ENCODE results near the gene C9orf152.

The C9orf152 gene

GRCh38 chr9:110180511-110181434, 27.2 kb downstream of the C9orf152 start:
- DNase-seq (ENCODE audit: low spot score) = no peak

DNA sequence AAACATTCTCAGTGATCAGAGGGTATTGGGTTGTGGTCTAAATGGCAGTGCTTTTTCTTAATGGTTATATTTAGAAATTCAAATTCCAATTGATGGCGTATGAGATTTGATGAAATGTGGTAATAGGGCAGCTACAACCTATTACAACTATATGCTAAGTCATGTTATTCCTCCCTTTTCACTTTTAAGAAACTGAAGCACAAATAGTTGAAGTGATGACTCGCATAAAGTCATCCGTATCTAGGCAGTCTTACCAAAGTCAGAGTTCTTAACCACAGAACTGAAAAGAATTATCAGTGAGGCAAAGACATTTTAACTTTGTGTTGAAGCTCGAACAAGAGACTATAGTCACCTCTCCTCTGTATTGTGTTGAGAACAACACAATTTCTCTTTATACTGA, 28.2 kb downstream of the C9orf152 start:
- DNase-seq (ENCODE audit: low spot score) = no peak

- DNase-seq (ENCODE audit: low spot score) = no peak
Observed at GRCh38 chr9:110178281-110178680, 29.7 kb downstream of the C9orf152 start.

GRCh38 chr9:110175275-110175968, 32.5 kb downstream of the C9orf152 start:
- no peak for DNase-seq (ENCODE audit: low spot score)

DNA sequence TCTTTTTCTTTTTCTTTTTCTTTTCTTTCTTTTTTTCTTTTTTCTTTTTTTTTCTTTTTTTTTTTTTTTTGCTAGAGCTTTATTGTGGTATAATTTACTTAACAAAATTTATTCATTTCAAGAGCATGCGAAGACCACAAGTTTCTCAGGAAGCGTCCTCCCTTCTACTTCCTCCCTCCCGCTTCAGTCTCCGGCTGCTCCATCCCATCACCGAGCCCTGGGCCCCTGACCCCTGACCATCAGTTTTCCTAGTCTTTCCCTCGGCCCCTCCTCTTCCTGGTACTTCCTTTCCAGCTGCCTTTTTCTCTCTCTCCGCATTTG, 34.7 kb downstream of the C9orf152 start:
- no peak for DNase-seq (ENCODE audit: low spot score)

GRCh38 chr9:110170357-110171257, 37.4 kb downstream of the C9orf152 start:
- DNase-seq (ENCODE audit: low spot score) = no peak

DNA sequence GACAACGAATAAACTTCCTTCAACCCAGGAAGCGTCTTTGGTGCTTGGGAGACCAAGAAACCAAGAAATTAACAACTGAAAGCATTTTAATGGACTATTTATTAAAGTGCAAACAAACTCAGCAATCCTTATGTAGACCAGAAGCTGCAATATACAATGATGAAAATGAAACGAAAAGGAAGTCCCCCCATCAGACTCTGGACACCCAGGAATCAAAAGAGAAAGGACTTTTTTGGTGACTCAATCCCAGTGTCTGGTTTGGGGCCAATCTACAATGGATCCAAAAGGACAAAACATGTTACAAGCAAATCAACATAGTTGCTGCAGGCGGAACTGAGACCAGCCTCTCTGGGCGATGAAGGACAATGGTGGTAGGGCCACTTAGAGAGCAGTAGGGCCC, 39.5 kb downstream of the C9orf152 start:
- no peak for DNase-seq (ENCODE audit: low spot score)

GRCh38 chr9:110161940-110162339, 46.0 kb downstream of the C9orf152 start:
- no peak for DNase-seq (ENCODE audit: low spot score)

- no peak for DNase-seq (ENCODE audit: low spot score)
Observed at GRCh38 chr9:110160685-110161084, 47.3 kb downstream of the C9orf152 start.

DNA sequence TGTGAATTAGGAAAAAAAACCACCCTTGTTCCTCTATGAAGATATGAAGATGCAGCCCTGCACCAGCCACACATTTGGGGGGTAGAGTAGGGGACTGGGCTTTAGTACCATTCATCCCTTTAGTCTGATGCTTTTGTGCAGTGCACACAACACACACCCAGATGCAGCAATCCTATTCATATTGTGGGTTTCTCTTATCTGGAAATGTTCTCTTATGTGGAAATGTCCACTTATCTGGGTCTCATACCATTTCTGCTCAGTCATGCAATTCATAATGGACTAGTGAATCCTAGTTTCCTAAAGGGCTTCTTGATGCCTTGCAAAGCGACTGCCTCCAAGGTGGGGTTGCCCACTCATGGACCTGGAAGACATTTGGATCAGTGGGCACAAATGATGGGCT, 47.8 kb downstream of the C9orf152 start:
- no peak for DNase-seq (ENCODE audit: low spot score)

GRCh38 chr9:110157823-110158664, 49.9 kb downstream of the C9orf152 start:
- DNase-seq (ENCODE audit: low spot score) = no peak

GRCh38 chr9:110156902-110157301, 51.1 kb downstream of the C9orf152 start:
- DNase-seq (ENCODE audit: low spot score) = no peak

DNA sequence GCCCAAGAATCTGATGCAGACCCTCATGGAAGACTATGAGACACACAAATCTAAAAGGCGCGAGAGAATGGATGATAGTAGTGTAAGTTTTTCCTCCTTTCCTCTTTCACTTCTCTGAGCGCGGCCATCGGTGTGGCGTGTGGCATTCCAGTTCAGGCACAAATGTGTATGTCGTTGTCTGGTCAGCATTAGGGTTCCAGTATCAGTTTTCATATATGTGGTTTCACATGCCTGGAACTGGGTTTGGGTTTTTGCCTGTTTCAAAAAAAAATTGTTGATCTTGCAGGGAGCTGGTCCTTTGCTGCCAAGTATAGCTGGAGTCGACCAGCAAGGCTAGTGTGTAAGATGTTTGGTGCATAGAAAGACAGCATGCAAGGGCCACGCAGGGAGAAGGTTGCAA, 51.5 kb downstream of the C9orf152 start:
- DNase-seq (ENCODE audit: low spot score) = no peak

GRCh38 chr9:110155751-110156150, 52.2 kb downstream of the C9orf152 start:
- DNase-seq (ENCODE audit: low spot score) = no peak

- no peak for DNase-seq (ENCODE audit: low spot score)
Observed at GRCh38 chr9:110153431-110153830, 54.5 kb downstream of the C9orf152 start.

- peak; percentile 45 for DNase-seq (ENCODE audit: low spot score)
Observed at GRCh38 chr9:110152704-110153374, 55.1 kb downstream of the C9orf152 start.

All from kidney capillary endothelial cell (primary cell).